Measurements from ENCODE around the gene TACSTD2. TPM values are rescaled to one million over a fixed set of nuclear protein-coding genes. Genes with fewer than 3 reads are reported as not detected.
"Not testable (repeated sequence)": the region's sequence is repeated elsewhere in the genome, so short reads cannot be mapped to it uniquely, and the experiment has no call there.

The TACSTD2 gene
- total RNA-seq, 1 experiment from 2014 or later: not detected

- no peaks in the 10 kb centered on the region for H3K27me3 ChIP-seq (replicated peaks)
- peaks cover 38% of the 10 kb centered on the region for H3K4me1 ChIP-seq (replicated peaks)
- H3K36me3 ChIP-seq: no peaks in the 10 kb centered on the region
- no peak for DNase-seq (ENCODE audit: low read depth in 1 of 2, low spot score in 2 of 2)
- H3K4me3 ChIP-seq: no peak overlapping the region
- no peaks in the 10 kb centered on the region for H3K9me3 ChIP-seq (replicated peaks)
- H3K27ac ChIP-seq: peak overlapping the region; percentile 60
Measured at GRCh38 chr1:58583496-58583895, 6.4 kb upstream of the TACSTD2 start.

- H3K4me1 ChIP-seq (replicated peaks): peaks cover 35% of the 10 kb centered on the region
- H3K27me3 ChIP-seq (replicated peaks); H3K4me3 ChIP-seq; H3K27ac ChIP-seq; H3K36me3 ChIP-seq; H3K9me3 ChIP-seq (replicated peaks); DNase-seq (ENCODE audit: low read depth in 1 of 2, low spot score in 2 of 2): not testable (repeated sequence)
Measured at GRCh38 chr1:58582143-58582542, 5.1 kb upstream of the TACSTD2 start.

GRCh38 chr1:58581641-58582040, 4.6 kb upstream of the TACSTD2 start:
- peaks cover 35% of the 10 kb centered on the region for H3K4me1 ChIP-seq (replicated peaks)
- H3K27me3 ChIP-seq (replicated peaks): no peaks in the 10 kb centered on the region
- no peak for DNase-seq (ENCODE audit: low read depth in 1 of 2, low spot score in 2 of 2)
- H3K4me3 ChIP-seq: no peak overlapping the region
- no peaks in the 10 kb centered on the region for H3K9me3 ChIP-seq (replicated peaks)
- no peak overlapping the region for H3K27ac ChIP-seq
- no peaks in the 10 kb centered on the region for H3K36me3 ChIP-seq

GRCh38 chr1:58580186-58580585, 3.1 kb upstream of the TACSTD2 start:
- H3K4me1 ChIP-seq (replicated peaks): peaks cover 22% of the 10 kb centered on the region
- H3K36me3 ChIP-seq: no peaks in the 10 kb centered on the region
- peak in 1 of 2 experiments; percentile 16 for DNase-seq (ENCODE audit: low read depth in 1 of 2, low spot score in 2 of 2)
- H3K4me3 ChIP-seq: no peak overlapping the region
- no peak overlapping the region for H3K27ac ChIP-seq
- H3K9me3 ChIP-seq (replicated peaks): no peaks in the 10 kb centered on the region
- no peaks in the 10 kb centered on the region for H3K27me3 ChIP-seq (replicated peaks)

- Histone ChIP-seq H3K27me3 (replicated peaks) (no peaks in the 10 kb centered on the region; the same call in 1 of the 2 replicates), H3K4me3 (no peak overlapping the region), H3K9me3 (replicated peaks) (no peaks in the 10 kb centered on the region)
Measured at GRCh38 chr1:58577654-58578030, 590 bp upstream of the TACSTD2 start.

GRCh38 chr1:58576325-58576726, 726 bp downstream of the TACSTD2 start:
- Histone ChIP-seq H3K36me3 (no peaks in the 10 kb centered on the region), H3K27ac (no peak overlapping the region), H3K9me3 (replicated peaks) (no peaks in the 10 kb centered on the region), H3K4me1 (replicated peaks) (peaks cover 4% of the 10 kb centered on the region; the same call in 1 of the 2 replicates), H3K27me3 (replicated peaks) (peaks cover 3% of the 10 kb centered on the region; the same call in 1 of the 2 replicates), H3K4me3 (no peak overlapping the region)
- no peak for DNase-seq (ENCODE audit: low read depth in 1 of 2, low spot score in 2 of 2)

More at GRCh38 chr1:58577654-58578030, 590 bp upstream of the TACSTD2 start:
- DNase-seq (ENCODE audit: low read depth in 1 of 2, low spot score in 2 of 2): no peak
- peaks cover 4% of the 10 kb centered on the region; the same call in 1 of the 2 replicates for H3K4me1 ChIP-seq (replicated peaks)
- H3K36me3 ChIP-seq: no peaks in the 10 kb centered on the region
- no peak overlapping the region for H3K27ac ChIP-seq

GRCh38 chr1:58575551-58576324, 1.3 kb downstream of the TACSTD2 start:
- Histone ChIP-seq H3K9me3 (replicated peaks) (no peaks in the 10 kb centered on the region), H3K27ac (no peak overlapping the region), H3K36me3 (no peaks in the 10 kb centered on the region), H3K27me3 (replicated peaks) (peaks cover 3% of the 10 kb centered on the region; the same call in 1 of the 2 replicates), H3K4me3 (no peak overlapping the region), H3K4me1 (replicated peaks) (peaks cover 4% of the 10 kb centered on the region; the same call in 1 of the 2 replicates)
- no peak for DNase-seq (ENCODE audit: low read depth in 1 of 2, low spot score in 2 of 2)

GRCh38 chr1:58574816-58575215, 2.2 kb downstream of the TACSTD2 start:
- H3K4me1 ChIP-seq (replicated peaks): no peaks in the 10 kb centered on the region
- DNase-seq (ENCODE audit: low read depth in 1 of 2, low spot score in 2 of 2): no peak
- no peak overlapping the region for H3K27ac ChIP-seq
- H3K36me3 ChIP-seq: no peaks in the 10 kb centered on the region
- H3K9me3 ChIP-seq (replicated peaks): no peaks in the 10 kb centered on the region
- H3K4me3 ChIP-seq: no peak overlapping the region
- peaks cover 3% of the 10 kb centered on the region; the same call in 1 of the 2 replicates for H3K27me3 ChIP-seq (replicated peaks)

GRCh38 chr1:58573705-58574591, 3.1 kb downstream of the TACSTD2 start:
- peaks cover 3% of the 10 kb centered on the region; the same call in 1 of the 2 replicates for H3K27me3 ChIP-seq (replicated peaks)
- H3K36me3 ChIP-seq: no peaks in the 10 kb centered on the region
- no peak for DNase-seq (ENCODE audit: low read depth in 1 of 2, low spot score in 2 of 2)
- H3K27ac ChIP-seq: no peak overlapping the region
- H3K4me3 ChIP-seq: no peak overlapping the region
- no peaks in the 10 kb centered on the region for H3K9me3 ChIP-seq (replicated peaks)
- H3K4me1 ChIP-seq (replicated peaks): no peaks in the 10 kb centered on the region

GRCh38 chr1:58573138-58573537, 3.9 kb downstream of the TACSTD2 start:
- Histone ChIP-seq H3K9me3 (replicated peaks) (no peaks in the 10 kb centered on the region), H3K27ac (no peak overlapping the region), H3K4me3 (no peak overlapping the region), H3K36me3 (no peaks in the 10 kb centered on the region), H3K4me1 (replicated peaks) (no peaks in the 10 kb centered on the region), H3K27me3 (replicated peaks) (peaks cover 3% of the 10 kb centered on the region; the same call in 1 of the 2 replicates)
- DNase-seq (ENCODE audit: low read depth in 1 of 2, low spot score in 2 of 2): no peak

GRCh38 chr1:58572690-58573089, 4.4 kb downstream of the TACSTD2 start:
- Histone ChIP-seq H3K27me3 (replicated peaks) (peaks cover 3% of the 10 kb centered on the region; the same call in 1 of the 2 replicates), H3K27ac (no peak overlapping the region), H3K9me3 (replicated peaks) (no peaks in the 10 kb centered on the region)

GRCh38 chr1:58571616-58572015, 5.4 kb downstream of the TACSTD2 start:
- Histone ChIP-seq H3K27ac (no peak overlapping the region), H3K9me3 (replicated peaks) (no peaks in the 10 kb centered on the region), H3K36me3 (no peaks in the 10 kb centered on the region), H3K27me3 (replicated peaks) (peaks cover 3% of the 10 kb centered on the region; the same call in 1 of the 2 replicates), H3K4me3 (no peak overlapping the region), H3K4me1 (replicated peaks) (no peaks in the 10 kb centered on the region)
- no peak for DNase-seq (ENCODE audit: low read depth in 1 of 2, low spot score in 2 of 2)

More at GRCh38 chr1:58572690-58573089, 4.4 kb downstream of the TACSTD2 start:
- DNase-seq (ENCODE audit: low read depth in 1 of 2, low spot score in 2 of 2): no peak
- no peaks in the 10 kb centered on the region for H3K36me3 ChIP-seq
- H3K4me1 ChIP-seq (replicated peaks): no peaks in the 10 kb centered on the region
- H3K4me3 ChIP-seq: no peak overlapping the region

- H3K9me3 ChIP-seq (replicated peaks): no peaks in the 10 kb centered on the region
- H3K4me3 ChIP-seq: no peak overlapping the region
- H3K27ac ChIP-seq: no peak overlapping the region
- no peaks in the 10 kb centered on the region for H3K4me1 ChIP-seq (replicated peaks)
- peaks cover 3% of the 10 kb centered on the region; the same call in 1 of the 2 replicates for H3K27me3 ChIP-seq (replicated peaks)
- no peak for DNase-seq (ENCODE audit: low read depth in 1 of 2, low spot score in 2 of 2)
- H3K36me3 ChIP-seq: no peaks in the 10 kb centered on the region
Measured at GRCh38 chr1:58570817-58571216, 6.2 kb downstream of the TACSTD2 start.

- DNase-seq (ENCODE audit: low read depth in 1 of 2, low spot score in 2 of 2): no peak
- H3K4me1 ChIP-seq (replicated peaks): no peaks in the 10 kb centered on the region
- no peaks in the 10 kb centered on the region for H3K9me3 ChIP-seq (replicated peaks)
- H3K4me3 ChIP-seq: no peak overlapping the region
- H3K27ac ChIP-seq: no peak overlapping the region
- H3K36me3 ChIP-seq: no peaks in the 10 kb centered on the region
- H3K27me3 ChIP-seq (replicated peaks): peaks cover 3% of the 10 kb centered on the region
Measured at GRCh38 chr1:58570094-58570493, 7.0 kb downstream of the TACSTD2 start.

All from SJSA1 (cell line).